NCI-H2081 treated with DMSO at 0.1 percent for 48 hours (cell line): ENCODE results near the gene SPESP1.

ENCODE experiments used
- DNase-seq: peaks from one replicate; lab custom pipeline; 2025; lab: John Stamatoyannopoulos, UW

SPESP1 gene

DNA sequence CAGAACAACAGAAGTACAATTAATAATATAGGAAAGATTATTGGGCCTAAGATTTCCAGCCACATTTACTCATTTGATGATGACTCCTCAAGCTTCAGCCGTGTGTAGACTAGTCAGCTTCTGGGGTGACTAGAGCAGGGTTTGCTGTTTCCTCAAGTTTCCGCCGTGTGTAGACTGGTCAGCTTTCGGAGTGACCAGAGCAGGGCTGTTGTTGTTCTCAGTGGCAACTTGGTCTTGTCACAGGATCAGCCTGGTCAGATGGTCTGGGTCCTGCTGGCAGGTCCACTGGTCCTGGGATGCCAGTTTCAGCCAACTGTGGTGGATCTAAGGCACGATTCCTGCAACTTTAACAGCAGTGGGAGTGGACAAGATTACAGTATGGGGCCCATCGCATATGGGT is 62.4 kb downstream of the SPESP1 start:
- no peak for DNase-seq

DNA sequence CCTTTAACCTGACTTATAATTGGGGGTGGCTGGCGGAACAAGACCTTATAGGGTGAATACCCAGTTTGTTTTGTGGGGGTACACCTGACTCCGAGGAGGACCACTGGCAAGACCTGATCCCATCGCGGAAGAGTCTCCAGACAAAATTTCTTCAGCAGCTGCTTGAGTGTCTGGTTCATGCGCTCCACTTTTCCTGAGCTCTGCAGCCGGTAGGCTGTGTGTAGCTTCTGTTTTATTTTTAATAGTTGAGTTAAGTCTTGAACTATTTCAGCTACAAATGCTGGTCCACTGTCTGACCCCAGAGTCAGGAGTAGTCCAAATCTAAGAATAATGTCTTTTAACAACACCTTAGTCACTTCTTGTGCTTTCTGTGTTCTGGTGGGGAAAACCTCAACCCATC is 63.0 kb downstream of the SPESP1 start:
- DNase-seq, result no peak

DNA sequence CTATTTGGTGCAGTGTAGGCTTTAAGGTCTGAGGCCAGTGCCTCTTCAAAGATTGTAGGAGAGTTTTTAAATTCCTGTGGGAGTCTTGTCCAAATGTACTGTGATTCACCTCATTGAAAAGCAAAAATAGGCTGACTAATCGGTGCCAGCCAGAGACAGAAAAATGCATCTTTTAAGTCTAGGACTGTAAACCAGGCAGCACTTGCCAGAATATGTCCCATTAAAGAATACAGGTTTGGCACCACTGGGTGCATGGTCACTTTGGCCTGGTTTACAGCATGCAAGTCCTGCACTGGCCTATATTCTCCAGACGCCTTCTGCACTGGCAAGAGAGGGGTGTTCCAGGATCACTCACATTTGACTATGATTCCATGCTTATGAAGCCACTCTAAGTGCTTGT is 63.8 kb downstream of the SPESP1 start:
- no peak for DNase-seq

DNA sequence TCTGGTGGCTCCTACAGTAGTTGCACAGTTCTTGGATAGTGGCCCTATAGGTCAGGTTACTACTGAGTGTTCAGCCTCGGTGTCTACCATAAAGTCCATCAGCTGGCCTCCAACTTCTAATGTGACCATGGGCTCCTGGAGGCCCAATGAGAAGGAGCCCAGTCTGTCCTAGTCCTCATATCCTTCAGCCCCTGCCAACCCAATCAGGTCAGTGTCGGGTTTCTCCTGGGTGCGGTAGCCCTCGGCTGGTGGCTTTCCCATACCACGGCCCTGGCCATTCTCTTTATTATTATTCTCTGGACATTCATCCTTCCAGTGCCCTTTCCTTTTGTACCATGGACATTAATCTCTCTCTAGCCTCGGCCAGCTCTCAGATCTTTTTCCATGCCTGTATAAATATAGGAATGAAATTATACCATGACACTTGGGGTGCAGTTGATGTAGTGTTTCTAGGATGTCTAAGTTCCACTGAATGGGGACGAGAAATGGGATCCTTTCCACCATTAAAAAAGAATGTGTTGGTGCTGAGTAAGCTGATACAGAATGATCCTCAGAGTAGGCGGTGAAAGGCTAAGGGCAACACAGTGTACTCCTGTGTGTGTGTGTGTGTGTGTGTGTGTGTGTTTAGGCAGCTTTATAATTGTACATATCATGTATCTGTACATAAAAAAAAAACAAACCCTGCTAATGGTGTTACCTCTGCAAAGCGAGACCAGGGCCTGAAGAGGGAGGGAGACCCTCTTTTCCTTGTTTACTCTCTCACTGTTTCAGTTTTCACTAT is 64.8 kb downstream of the SPESP1 start:
- no peak for DNase-seq
